ENCODE data around the gene SETD1A. TPM values are rescaled to one million over a fixed set of nuclear protein-coding genes. Genes with fewer than 3 reads are reported as not detected.

Gene SETD1A
- total RNA-seq, 1 donor from 2014 or later: 24.3 TPM

- Mint-ChIP-seq H3K27ac (ENCODE audit: unreplicated experiment) (no peak overlapping the region), H3K36me3 (ENCODE audit: unreplicated experiment) (no peaks in the 10 kb centered on the region), H3K4me3 (ENCODE audit: unreplicated experiment) (peak overlapping the region; percentile 79), H3K4me1 (ENCODE audit: low read depth, unreplicated experiment) (peaks cover 12% of the 10 kb centered on the region), H3K27me3 (ENCODE audit: unreplicated experiment) (peaks cover 11% of the 10 kb centered on the region), H3K9me3 (ENCODE audit: unreplicated experiment) (no peaks in the 10 kb centered on the region)
- no peak for DNase-seq
- TF ChIP-seq CTCF (IDR thresholded peaks at IDR 0.05; ENCODE audit: partially characterized antibody, unreplicated experiment): no peak
Measured at GRCh38 chr16:30997725-30998711, 40.5 kb downstream of the SETD1A start.

GRCh38 chr16:30998852-30999761 is 41.6 kb downstream of the SETD1A start:
- no peak for DNase-seq
- Mint-ChIP-seq H3K4me1 (ENCODE audit: low read depth, unreplicated experiment) (peaks cover 18% of the 10 kb centered on the region), H3K4me3 (ENCODE audit: unreplicated experiment) (peak overlapping the region; percentile 34), H3K27ac (ENCODE audit: unreplicated experiment) (no peak overlapping the region), H3K36me3 (ENCODE audit: unreplicated experiment) (no peaks in the 10 kb centered on the region), H3K9me3 (ENCODE audit: unreplicated experiment) (peaks cover 2% of the 10 kb centered on the region), H3K27me3 (ENCODE audit: unreplicated experiment) (peaks cover 12% of the 10 kb centered on the region)
- no peak for TF ChIP-seq CTCF (IDR thresholded peaks at IDR 0.05; ENCODE audit: partially characterized antibody, unreplicated experiment)

GRCh38 chr16:31000671-31001382 is 43.3 kb downstream of the SETD1A start:
- Mint-ChIP-seq H3K27me3 (ENCODE audit: unreplicated experiment) (peaks cover 13% of the 10 kb centered on the region), H3K9me3 (ENCODE audit: unreplicated experiment) (peaks cover 5% of the 10 kb centered on the region), H3K36me3 (ENCODE audit: unreplicated experiment) (no peaks in the 10 kb centered on the region), H3K4me3 (ENCODE audit: unreplicated experiment) (no peak overlapping the region), H3K4me1 (ENCODE audit: low read depth, unreplicated experiment) (peaks cover 25% of the 10 kb centered on the region), H3K27ac (ENCODE audit: unreplicated experiment) (no peak overlapping the region)
- no peak for DNase-seq
- TF ChIP-seq CTCF (IDR thresholded peaks at IDR 0.05; ENCODE audit: partially characterized antibody, unreplicated experiment): no peak

- Mint-ChIP-seq H3K27ac (ENCODE audit: unreplicated experiment) (peak overlapping the region; percentile 93), H3K4me1 (ENCODE audit: low read depth, unreplicated experiment) (peaks cover 30% of the 10 kb centered on the region), H3K9me3 (ENCODE audit: unreplicated experiment) (peaks cover 7% of the 10 kb centered on the region), H3K27me3 (ENCODE audit: unreplicated experiment) (peaks cover 9% of the 10 kb centered on the region), H3K4me3 (ENCODE audit: unreplicated experiment) (peak overlapping the region; percentile 20), H3K36me3 (ENCODE audit: unreplicated experiment) (no peaks in the 10 kb centered on the region)
- DNase-seq: no peak
- no peak for TF ChIP-seq CTCF (IDR thresholded peaks at IDR 0.05; ENCODE audit: partially characterized antibody, unreplicated experiment)
Measured at GRCh38 chr16:31001507-31002249, 44.1 kb downstream of the SETD1A start.

All from glutamatergic neuron (in vitro differentiated cells).